Measurements from ENCODE around the gene IRF2BP2.

DNA sequence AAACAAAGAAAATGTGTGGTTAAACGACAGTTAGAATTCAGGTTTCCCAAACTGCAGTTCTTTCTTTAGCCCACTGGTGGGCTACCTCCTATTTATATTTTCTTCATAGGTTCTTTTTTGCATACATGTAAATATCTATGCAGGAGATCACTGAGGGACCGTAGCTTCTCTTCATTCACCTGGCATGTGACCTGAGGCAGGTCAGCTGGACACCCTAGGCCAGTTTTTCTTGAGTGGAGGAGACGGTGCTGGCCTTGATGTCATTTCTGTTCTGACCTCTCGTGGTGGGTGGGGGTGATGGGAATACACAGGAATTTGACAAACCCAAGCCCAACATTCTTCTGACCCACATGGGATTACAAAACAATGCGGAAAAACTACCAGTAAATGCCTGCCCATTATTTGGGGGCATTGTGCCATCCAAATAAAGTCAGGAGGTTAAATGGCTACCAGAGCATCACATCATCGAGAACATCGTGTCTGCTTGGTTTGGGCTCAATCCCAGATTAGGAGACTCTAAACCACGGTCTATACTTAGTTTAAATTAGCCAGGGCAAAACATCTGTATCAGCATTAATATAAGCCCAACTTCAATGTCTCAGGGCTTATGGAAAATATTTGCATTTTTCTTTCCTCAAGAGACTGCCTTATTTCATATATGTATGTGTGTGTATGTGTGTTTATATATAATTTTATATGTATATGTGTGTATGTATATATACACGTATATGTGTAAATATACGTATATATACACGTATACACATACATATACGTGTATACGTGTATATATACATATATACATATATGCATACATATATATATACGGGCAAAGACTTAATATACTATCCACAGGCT, 7.4 kb upstream of the IRF2BP2 start:
- TF ChIP-seq YY1 (IDR thresholded peaks at IDR 0.05; ENCODE audit: low read depth) (no peak), MAX (IDR thresholded peaks at IDR 0.05) (no peak), EP300 (IDR thresholded peaks at IDR 0.05; ENCODE audit: borderline replicate concordance) (no peak), NFIC (IDR thresholded peaks at IDR 0.05) (no peak), TCF12 (IDR thresholded peaks at IDR 0.05; ENCODE audit: low read depth) (no peak), EGR1 (IDR thresholded peaks at IDR 0.05) (no peak)
- TF ChIP-seq, protein P1, sequence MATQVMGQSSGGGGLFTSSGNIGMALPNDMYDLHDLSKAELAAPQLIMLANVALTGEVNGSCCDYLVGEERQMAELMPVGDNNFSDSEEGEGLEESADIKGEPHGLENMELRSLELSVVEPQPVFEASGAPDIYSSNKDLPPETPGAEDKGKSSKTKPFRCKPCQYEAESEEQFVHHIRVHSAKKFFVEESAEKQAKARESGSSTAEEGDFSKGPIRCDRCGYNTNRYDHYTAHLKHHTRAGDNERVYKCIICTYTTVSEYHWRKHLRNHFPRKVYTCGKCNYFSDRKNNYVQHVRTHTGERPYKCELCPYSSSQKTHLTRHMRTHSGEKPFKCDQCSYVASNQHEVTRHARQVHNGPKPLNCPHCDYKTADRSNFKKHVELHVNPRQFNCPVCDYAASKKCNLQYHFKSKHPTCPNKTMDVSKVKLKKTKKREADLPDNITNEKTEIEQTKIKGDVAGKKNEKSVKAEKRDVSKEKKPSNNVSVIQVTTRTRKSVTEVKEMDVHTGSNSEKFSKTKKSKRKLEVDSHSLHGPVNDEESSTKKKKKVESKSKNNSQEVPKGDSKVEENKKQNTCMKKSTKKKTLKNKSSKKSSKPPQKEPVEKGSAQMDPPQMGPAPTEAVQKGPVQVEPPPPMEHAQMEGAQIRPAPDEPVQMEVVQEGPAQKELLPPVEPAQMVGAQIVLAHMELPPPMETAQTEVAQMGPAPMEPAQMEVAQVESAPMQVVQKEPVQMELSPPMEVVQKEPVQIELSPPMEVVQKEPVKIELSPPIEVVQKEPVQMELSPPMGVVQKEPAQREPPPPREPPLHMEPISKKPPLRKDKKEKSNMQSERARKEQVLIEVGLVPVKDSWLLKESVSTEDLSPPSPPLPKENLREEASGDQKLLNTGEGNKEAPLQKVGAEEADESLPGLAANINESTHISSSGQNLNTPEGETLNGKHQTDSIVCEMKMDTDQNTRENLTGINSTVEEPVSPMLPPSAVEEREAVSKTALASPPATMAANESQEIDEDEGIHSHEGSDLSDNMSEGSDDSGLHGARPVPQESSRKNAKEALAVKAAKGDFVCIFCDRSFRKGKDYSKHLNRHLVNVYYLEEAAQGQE (IDR thresholded peaks at IDR 0.05; ENCODE audit: low read depth): no peak
